Measurements from ENCODE around the gene TP53I13.
"Not testable (repeated sequence)": the region's sequence is repeated elsewhere in the genome, so short reads cannot be mapped to it uniquely, and the experiment has no call there.

- not testable (repeated sequence) for TF ChIP-seq POLR2A (IDR thresholded peaks at IDR 0.05)
- TF ChIP-seq, protein P1, sequence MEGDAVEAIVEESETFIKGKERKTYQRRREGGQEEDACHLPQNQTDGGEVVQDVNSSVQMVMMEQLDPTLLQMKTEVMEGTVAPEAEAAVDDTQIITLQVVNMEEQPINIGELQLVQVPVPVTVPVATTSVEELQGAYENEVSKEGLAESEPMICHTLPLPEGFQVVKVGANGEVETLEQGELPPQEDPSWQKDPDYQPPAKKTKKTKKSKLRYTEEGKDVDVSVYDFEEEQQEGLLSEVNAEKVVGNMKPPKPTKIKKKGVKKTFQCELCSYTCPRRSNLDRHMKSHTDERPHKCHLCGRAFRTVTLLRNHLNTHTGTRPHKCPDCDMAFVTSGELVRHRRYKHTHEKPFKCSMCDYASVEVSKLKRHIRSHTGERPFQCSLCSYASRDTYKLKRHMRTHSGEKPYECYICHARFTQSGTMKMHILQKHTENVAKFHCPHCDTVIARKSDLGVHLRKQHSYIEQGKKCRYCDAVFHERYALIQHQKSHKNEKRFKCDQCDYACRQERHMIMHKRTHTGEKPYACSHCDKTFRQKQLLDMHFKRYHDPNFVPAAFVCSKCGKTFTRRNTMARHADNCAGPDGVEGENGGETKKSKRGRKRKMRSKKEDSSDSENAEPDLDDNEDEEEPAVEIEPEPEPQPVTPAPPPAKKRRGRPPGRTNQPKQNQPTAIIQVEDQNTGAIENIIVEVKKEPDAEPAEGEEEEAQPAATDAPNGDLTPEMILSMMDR (IDR thresholded peaks at IDR 0.05) = not testable (repeated sequence)
Measured at GRCh38 chr17:29558139-29558538, 10.4 kb upstream of the TP53I13 start.
